RKO (cell line): Measurements from ENCODE around the gene B3GNT8.
"Not testable (repeated sequence)": the region's sequence is repeated elsewhere in the genome, so short reads cannot be mapped to it uniquely, and the experiment has no call there.

Experiments used
- DNase-seq: peaks from one replicate; pipeline ENCODE4 v3.0.0-alpha.2; 2016; ENCODE audit warnings: low spot score

B3GNT8 gene

GRCh38 chr19:41435936-41436673 lies 8.9 kb upstream of the B3GNT8 start:
- DNase-seq: no peak

DNA sequence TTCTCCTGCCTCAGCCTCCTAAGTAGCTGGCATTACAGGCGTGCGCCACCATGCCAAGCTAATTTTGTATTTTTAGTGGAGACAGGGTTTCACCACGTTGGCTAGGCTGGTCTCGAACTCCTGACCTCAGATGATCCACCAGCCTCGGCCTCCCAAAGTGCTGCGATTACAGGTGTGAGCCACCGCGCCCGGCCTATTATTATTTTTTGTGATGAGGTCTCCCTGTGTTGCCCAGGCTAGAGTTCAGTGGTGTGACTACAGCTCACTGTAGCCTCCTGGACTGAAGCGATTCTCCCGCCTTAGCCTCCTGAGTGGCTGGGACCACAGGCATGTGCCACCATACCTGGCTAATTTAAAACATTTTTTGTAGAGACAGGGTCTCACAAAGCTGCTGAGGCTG lies 8.2 kb upstream of the B3GNT8 start:
- DNase-seq: not testable (repeated sequence)

DNA sequence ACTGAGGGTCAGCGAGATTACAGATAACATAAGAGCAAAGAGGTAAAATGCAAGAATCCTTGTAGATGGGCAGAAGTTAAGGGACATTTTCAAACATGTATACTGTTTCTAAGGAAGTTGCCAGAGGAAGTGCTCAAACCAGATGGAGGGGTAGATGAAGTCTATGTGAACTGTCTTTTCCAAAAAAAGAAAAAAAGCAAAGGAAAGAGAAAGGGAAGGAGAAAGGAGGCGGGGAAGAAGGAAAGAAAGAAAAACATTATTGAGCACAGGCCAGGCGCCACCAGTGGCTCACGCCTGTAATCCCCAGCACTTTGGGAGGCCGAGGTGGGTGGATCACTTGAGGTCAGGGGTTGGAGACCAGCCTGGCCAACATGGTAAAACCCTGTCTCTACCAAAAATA lies 7.3 kb upstream of the B3GNT8 start:
- no peak for DNase-seq

GRCh38 chr19:41433171-41433570 lies 6.0 kb upstream of the B3GNT8 start:
- DNase-seq: no peak

DNA sequence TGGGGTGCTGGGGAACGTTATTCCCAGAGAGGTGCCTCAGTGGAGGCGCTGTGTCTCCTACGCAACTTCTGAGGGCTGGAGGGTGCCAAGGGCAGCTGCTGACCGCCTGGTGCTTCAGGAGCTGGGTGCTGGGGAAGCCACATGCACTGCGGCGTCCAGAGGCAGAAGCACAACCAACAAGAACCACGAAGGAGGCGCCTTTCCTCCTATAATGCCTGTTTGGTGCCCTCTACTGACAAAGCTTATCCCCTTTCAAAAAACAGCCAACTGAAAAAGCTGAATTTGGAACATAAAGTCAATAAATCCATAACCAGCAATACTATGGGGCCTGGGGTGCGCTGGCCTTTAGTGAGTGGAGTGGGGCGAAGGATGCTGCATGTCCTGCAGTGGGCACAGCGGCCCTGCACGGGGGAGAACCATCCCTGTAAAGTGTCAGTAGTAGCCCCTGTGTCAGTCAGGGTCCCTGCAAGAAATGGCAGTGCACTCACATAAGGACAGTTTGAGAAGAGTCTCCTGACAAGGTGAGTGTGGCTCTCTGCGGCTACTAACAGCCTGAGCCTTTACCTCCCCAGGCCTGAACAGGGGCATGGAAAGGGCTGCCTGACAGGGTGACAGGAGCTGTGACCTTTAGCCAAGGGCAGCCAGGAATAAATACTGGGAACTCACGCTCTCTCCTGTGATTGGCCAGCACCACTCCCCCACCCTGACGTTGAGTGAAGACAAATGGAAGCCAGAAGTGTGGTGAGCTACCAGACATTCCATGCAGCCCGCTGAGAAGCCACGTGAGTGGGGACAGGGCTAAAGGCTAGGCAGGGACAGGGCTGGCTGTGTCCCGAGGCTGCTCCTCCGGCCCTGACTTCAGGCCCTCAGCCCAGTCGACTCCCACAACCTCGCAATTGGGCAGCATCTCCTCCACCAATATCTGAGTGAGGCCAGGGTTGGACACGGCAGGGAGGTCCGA lies 4.5 kb upstream of the B3GNT8 start:
- no peak for DNase-seq

GRCh38 chr19:41430922-41431321 lies 3.7 kb upstream of the B3GNT8 start:
- no peak for DNase-seq

DNA sequence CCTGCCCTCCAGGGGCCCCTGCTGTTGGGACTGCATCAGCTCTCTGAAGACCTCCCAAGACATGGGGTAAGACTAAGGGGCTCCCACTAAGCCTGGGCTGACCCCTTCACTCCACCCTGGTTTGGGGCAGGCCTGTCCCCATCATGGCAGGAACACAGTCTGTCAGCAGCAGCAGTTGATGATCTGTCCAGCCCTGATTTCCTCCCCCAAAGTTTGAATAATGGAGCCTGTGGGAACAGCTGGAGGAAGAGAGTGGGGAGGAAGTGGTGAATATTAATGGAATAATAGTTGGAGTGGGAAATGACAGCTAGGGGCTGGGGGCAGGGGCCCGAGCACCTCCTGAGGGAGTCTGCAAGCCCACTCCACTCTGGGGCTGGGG lies 1.3 kb upstream of the B3GNT8 start:
- no peak for DNase-seq

GRCh38 chr19:41427647-41428480 lies 690 bp upstream of the B3GNT8 start:
- DNase-seq: no peak

DNA sequence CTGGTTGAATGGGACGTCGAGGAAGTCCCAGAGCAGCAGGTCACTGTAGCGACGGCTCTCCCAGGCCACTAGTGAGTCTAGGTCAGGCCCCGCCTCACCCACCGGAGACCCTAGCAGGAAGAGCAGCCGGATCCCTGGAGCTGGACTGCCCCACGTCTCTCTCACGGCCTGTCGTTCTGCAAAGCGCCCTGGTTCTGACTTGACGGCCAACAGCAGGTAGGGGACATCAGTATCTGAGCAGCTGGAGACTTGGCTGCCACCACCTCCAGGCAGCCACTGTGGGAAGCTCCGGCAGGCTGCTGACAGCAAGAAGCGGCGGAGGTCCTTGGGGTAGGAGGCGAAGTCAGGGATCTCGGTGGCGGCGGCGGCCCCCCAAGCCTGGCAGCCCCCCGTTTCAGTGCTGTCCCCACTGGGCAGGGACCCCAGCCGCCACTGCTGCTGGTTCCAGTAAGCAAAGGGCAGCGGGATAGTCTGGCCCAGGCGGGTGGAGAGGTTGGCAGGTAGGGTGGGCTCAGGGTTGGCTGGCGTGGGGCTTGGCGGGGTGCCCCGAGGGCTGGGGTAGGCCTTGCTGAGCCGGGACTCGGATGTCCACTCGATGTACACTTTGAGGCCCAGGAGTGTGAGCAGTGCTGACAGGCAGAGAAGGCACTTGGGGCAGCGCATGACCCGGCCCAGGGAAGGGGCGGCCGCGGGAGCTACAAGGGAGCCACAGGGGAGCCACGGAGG lies 895 bp downstream of the B3GNT8 start:
- no peak for DNase-seq

GRCh38 chr19:41425174-41426115 lies 1.7 kb downstream of the B3GNT8 start:
- DNase-seq: no peak

- no peak for DNase-seq
Observed at GRCh38 chr19:41424335-41425173, 2.6 kb downstream of the B3GNT8 start.

- DNase-seq: no peak
Observed at GRCh38 chr19:41422955-41423354, 4.2 kb downstream of the B3GNT8 start.

DNA sequence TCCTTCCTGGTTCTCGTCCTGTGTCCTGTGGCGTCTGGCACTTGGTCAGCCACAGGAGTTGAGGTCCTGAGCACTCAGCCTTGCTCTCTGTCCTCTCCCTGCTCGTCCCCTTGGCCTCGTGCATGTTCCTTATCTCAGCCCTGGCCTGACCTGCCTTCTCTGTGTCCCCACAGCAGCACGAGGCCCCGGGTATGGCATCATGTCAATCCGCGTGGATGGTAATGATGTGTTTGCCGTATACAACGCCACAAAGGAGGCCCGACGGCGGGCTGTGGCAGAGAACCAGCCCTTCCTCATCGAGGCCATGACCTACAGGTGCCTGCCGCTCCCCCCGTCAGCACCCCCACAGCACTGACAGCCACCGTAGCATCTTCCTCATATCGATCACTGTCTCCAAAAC lies 4.7 kb downstream of the B3GNT8 start:
- no peak for DNase-seq

DNA sequence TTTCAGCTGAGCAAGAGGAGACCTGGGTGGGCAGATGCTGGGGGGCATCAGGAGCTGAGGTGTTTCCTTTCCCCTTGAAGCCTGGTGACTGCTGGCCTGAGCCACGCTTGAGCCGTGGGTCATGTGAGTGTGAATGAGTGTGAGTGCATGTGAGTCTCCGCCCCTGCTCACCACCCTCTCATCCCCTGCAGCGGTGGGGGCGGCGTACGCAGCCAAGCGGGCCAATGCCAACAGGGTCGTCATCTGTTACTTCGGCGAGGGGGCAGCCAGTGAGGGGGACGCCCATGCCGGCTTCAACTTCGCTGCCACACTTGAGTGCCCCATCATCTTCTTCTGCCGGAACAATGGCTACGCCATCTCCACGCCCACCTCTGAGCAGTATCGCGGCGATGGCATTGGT lies 5.2 kb downstream of the B3GNT8 start:
- DNase-seq: no peak

GRCh38 chr19:41421314-41421713 lies 5.9 kb downstream of the B3GNT8 start:
- DNase-seq: no peak

GRCh38 chr19:41420101-41420880 lies 6.9 kb downstream of the B3GNT8 start:
- DNase-seq: no peak

DNA sequence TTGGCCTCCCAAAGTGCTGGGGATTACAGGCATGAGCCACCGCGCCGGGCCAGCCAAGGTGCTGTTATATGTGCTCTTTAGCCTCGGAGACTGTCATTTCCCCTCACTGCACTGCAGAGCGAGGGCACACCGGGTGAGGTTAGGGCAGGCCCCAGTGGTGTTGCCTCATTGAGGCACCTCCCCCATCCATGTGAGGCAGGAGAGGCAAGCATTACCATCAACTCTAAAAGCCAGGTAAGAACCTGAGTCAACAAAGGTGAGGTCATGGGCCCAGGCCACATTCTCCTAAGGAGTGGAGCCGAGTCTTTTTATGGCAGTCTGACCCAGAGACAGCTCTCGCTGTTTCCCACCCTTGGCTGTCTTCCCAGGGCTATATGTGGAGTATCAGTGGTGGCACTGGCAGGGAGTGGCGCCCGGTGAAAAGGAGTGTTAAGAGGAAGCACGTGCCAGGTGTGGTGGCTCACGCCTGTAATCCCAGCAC lies 10.9 kb downstream of the B3GNT8 start:
- no peak for DNase-seq

GRCh38 chr19:41415154-41415571 lies 12.0 kb downstream of the B3GNT8 start:
- DNase-seq: no peak

GRCh38 chr19:41414461-41414860 lies 12.7 kb downstream of the B3GNT8 start:
- no peak for DNase-seq
